HEK293 (cell line): ENCODE results near the gene CTBP1.
A peak's percentile ranks its signal among the peaks of the same experiment; 100 is the strongest.

Experiments used
- BCL11A ChIP-seq: fragments of 450-650 bp; formaldehyde crosslinking; IDR thresholded peaks from 2 replicates; pipeline ENCODE4 v1.5.1; 2016; ENCODE audit warnings: low read depth, missing biosample characterization, missing genetic modification characterization
- EGR2 ChIP-seq: fragments of 450-650 bp; formaldehyde crosslinking; IDR thresholded peaks from 2 replicates; pipeline ENCODE4 v1.5.1; 2016; ENCODE audit warnings: low read depth, missing biosample characterization, missing genetic modification characterization
- GLI2 ChIP-seq: fragments of 450-650 bp; formaldehyde crosslinking; IDR thresholded peaks from 2 replicates; pipeline ENCODE4; 2017; ENCODE audit warnings: missing biosample characterization, missing genetic modification characterization, low read depth, borderline replicate concordance
- GLIS1 ChIP-seq: fragments of 450-650 bp; formaldehyde crosslinking; IDR thresholded peaks from 2 replicates; pipeline ENCODE4 v1.5.1; 2016; ENCODE audit warnings: missing biosample characterization, missing genetic modification characterization
- GLIS2 ChIP-seq: fragments of 450-650 bp; formaldehyde crosslinking; IDR thresholded peaks from 2 replicates; pipeline ENCODE4 v1.5.1; 2016; ENCODE audit warnings: missing biosample characterization, missing genetic modification characterization
- KLF10 ChIP-seq: fragments of 450-650 bp; IDR thresholded peaks from 2 replicates; pipeline ENCODE4 v1.5.1; 2018; ENCODE audit warnings: missing biosample characterization, mild to moderate bottlenecking, missing genetic modification characterization
- KLF7 ChIP-seq: fragments of 450-650 bp; formaldehyde crosslinking; IDR thresholded peaks from 2 replicates; pipeline ENCODE4 v1.5.1; 2016; ENCODE audit warnings: missing biosample characterization, missing genetic modification characterization, borderline replicate concordance
- KLF8 ChIP-seq: fragments of 450-650 bp; formaldehyde crosslinking; IDR thresholded peaks from 2 replicates; pipeline ENCODE4 v1.5.1; 2016; ENCODE audit warnings: missing biosample characterization, missing genetic modification characterization
- KLF9 ChIP-seq: fragments of 450-650 bp; formaldehyde crosslinking; IDR thresholded peaks from 2 replicates; pipeline ENCODE4 v1.5.1; 2016; ENCODE audit warnings: missing biosample characterization, missing genetic modification characterization, low read depth
- MYNN ChIP-seq: fragments of 450-650 bp; formaldehyde crosslinking; IDR thresholded peaks from 2 replicates; pipeline ENCODE4 v1.5.1; 2016; ENCODE audit warnings: missing biosample characterization, missing genetic modification characterization, borderline replicate concordance
- OSR2 ChIP-seq: fragments of 450-650 bp; formaldehyde crosslinking; IDR thresholded peaks from 2 replicates; pipeline ENCODE4 v1.5.1; 2016; ENCODE audit warnings: missing biosample characterization, missing genetic modification characterization
- SETDB1 ChIP-seq: IDR thresholded peaks from one replicate; pipeline ENCODE4 v1.6.1; 2017; ENCODE audit warnings: mild to moderate bottlenecking, low read length, moderate library complexity, mixed read lengths; ENCODE audit not compliant: insufficient read length
- SP2 ChIP-seq: fragments of 450-650 bp; formaldehyde crosslinking; IDR thresholded peaks from 2 replicates; pipeline ENCODE4 v1.5.1; 2016; ENCODE audit warnings: missing biosample characterization, missing genetic modification characterization
- SP3 ChIP-seq: fragments of 450-650 bp; formaldehyde crosslinking; IDR thresholded peaks from 2 replicates; pipeline ENCODE4 v1.5.1; 2016; ENCODE audit warnings: missing biosample characterization, missing genetic modification characterization
- TRIM28 ChIP-seq: IDR thresholded peaks from 2 replicates; pipeline ENCODE4 v1.6.1; 2011; ENCODE audit warnings: low read length, control low read depth, borderline replicate concordance
- ZBTB20 ChIP-seq: fragments of 450-650 bp; formaldehyde crosslinking; IDR thresholded peaks from 2 replicates; pipeline ENCODE4 v1.5.1; 2016; ENCODE audit warnings: missing biosample characterization, missing genetic modification characterization
- ZBTB21 ChIP-seq: fragments of 450-650 bp; formaldehyde crosslinking; IDR thresholded peaks from 2 replicates; pipeline ENCODE4 v1.5.1; 2017; ENCODE audit warnings: missing biosample characterization, missing genetic modification characterization
- ZFP37 ChIP-seq: fragments of 450-650 bp; formaldehyde crosslinking; IDR thresholded peaks from 2 replicates; pipeline ENCODE4 v1.5.1; 2016; ENCODE audit warnings: missing biosample characterization, missing genetic modification characterization
- ZFP41 ChIP-seq: fragments of 450-650 bp; formaldehyde crosslinking; IDR thresholded peaks from 2 replicates; pipeline ENCODE4 v1.5.1; 2016; ENCODE audit warnings: missing biosample characterization, missing genetic modification characterization, borderline replicate concordance
- ZNF140 ChIP-seq: fragments of 450-650 bp; formaldehyde crosslinking; IDR thresholded peaks from 2 replicates; pipeline ENCODE4 v1.5.1; 2016; ENCODE audit warnings: missing biosample characterization, missing genetic modification characterization
- ZNF169 ChIP-seq: fragments of 450-650 bp; formaldehyde crosslinking; IDR thresholded peaks from 2 replicates; pipeline ENCODE4 v1.5.1; 2016; ENCODE audit warnings: missing biosample characterization, missing genetic modification characterization
- ZNF324 ChIP-seq: fragments of 450-650 bp; formaldehyde crosslinking; IDR thresholded peaks from 2 replicates; pipeline ENCODE4 v1.5.1; 2016; ENCODE audit warnings: missing biosample characterization, missing genetic modification characterization
- ZNF341 ChIP-seq: fragments of 450-650 bp; formaldehyde crosslinking; IDR thresholded peaks from 2 replicates; pipeline ENCODE4; 2016; ENCODE audit warnings: low read depth, missing biosample characterization, missing genetic modification characterization
- ZNF350 ChIP-seq: fragments of 450-650 bp; formaldehyde crosslinking; IDR thresholded peaks from 2 replicates; pipeline ENCODE4 v1.5.0; 2017; ENCODE audit warnings: missing biosample characterization, mild to moderate bottlenecking, missing genetic modification characterization
- ZNF449 ChIP-seq: fragments of 450-650 bp; formaldehyde crosslinking; IDR thresholded peaks from 2 replicates; pipeline ENCODE4 v1.5.1; 2017; ENCODE audit warnings: missing biosample characterization, mild to moderate bottlenecking, missing genetic modification characterization, moderate library complexity
- ZNF48 ChIP-seq: fragments of 450-650 bp; formaldehyde crosslinking; IDR thresholded peaks from 2 replicates; pipeline ENCODE4 v1.5.1; 2016; ENCODE audit warnings: missing biosample characterization, missing genetic modification characterization
- ZNF501 ChIP-seq: fragments of 450-650 bp; formaldehyde crosslinking; IDR thresholded peaks from 2 replicates; pipeline ENCODE4 v1.5.1; 2016; ENCODE audit warnings: missing biosample characterization, missing genetic modification characterization
- ZNF510 ChIP-seq: fragments of 450-650 bp; formaldehyde crosslinking; IDR thresholded peaks from 2 replicates; pipeline ENCODE4 v1.5.1; 2018; ENCODE audit warnings: mild to moderate bottlenecking, missing genetic modification characterization, missing biosample characterization; ENCODE audit not compliant: insufficient replicate concordance
- ZNF529 ChIP-seq: fragments of 450-650 bp; formaldehyde crosslinking; IDR thresholded peaks from 2 replicates; pipeline ENCODE4 v1.5.1; 2017; ENCODE audit warnings: missing genetic modification characterization, missing biosample characterization; ENCODE audit not compliant: insufficient replicate concordance
- ZNF544 ChIP-seq: fragments of 450-650 bp; formaldehyde crosslinking; IDR thresholded peaks from 2 replicates; pipeline ENCODE4 v1.5.0; 2017; ENCODE audit warnings: missing biosample characterization, missing genetic modification characterization
- ZNF76 ChIP-seq: fragments of 450-650 bp; formaldehyde crosslinking; IDR thresholded peaks from 2 replicates; pipeline ENCODE4; 2016; ENCODE audit warnings: low read depth, missing biosample characterization, missing genetic modification characterization, borderline replicate concordance
- ZNF777 ChIP-seq: fragments of 450-650 bp; formaldehyde crosslinking; IDR thresholded peaks from 2 replicates; pipeline ENCODE4 v1.5.1; 2017; ENCODE audit warnings: missing biosample characterization, missing genetic modification characterization, borderline replicate concordance
- ZNF843 ChIP-seq: fragments of 450-650 bp; formaldehyde crosslinking; IDR thresholded peaks from 2 replicates; pipeline ENCODE4 v1.5.1; 2016; ENCODE audit warnings: missing biosample characterization, missing genetic modification characterization
- TF ChIP-seq, protein P1 (sequence below): fragments of 450-650 bp; formaldehyde crosslinking; conservative IDR thresholded peaks from 2 replicates; pipeline ENCODE4 v1.5.1; 2016; ENCODE audit warnings: low read depth, missing biosample characterization, missing genetic modification characterization
- TF ChIP-seq, protein P2 (sequence below): fragments of 450-650 bp; formaldehyde crosslinking; IDR thresholded peaks from 2 replicates; pipeline ENCODE4 v1.5.1; 2016; ENCODE audit warnings: missing biosample characterization, missing genetic modification characterization

CTBP1 gene

GRCh38 chr4:1167244-1167949, 81.5 kb downstream of the CTBP1 start (continued):
- peak; percentile 33; the same call in 1 of the 2 replicates for TF ChIP-seq ZBTB20 (tag by site-specific recombination)
- TF ChIP-seq KLF8 (tag by site-specific recombination) = no peak; the same call in 1 of the 2 replicates
- no peak for TF ChIP-seq ZNF510
- 0 out of 2 replicates have a peak, but pooled peaks have one; percentile 48 for TF ChIP-seq ZNF843 (tag by site-specific recombination)
- TF ChIP-seq GLIS2 (tag by site-specific recombination) = peak; percentile 83; the same call in 1 of the 2 replicates
- 0 out of 2 replicates have a peak, but pooled peaks have one; percentile 39 for TF ChIP-seq KLF10 (tag by site-specific recombination)
- TF ChIP-seq ZNF48 (tag by site-specific recombination) = no peak
- TF ChIP-seq GLI2 = no peak
- peak; percentile 64; the same call in 1 of the 2 replicates for TF ChIP-seq BCL11A (tag by site-specific recombination)
- TF ChIP-seq SETDB1 = peak; percentile 41
- 0 out of 2 replicates have a peak, but pooled peaks have one; percentile 17 for TF ChIP-seq ZBTB21 (tag by site-specific recombination)
- TF ChIP-seq, protein P1, sequence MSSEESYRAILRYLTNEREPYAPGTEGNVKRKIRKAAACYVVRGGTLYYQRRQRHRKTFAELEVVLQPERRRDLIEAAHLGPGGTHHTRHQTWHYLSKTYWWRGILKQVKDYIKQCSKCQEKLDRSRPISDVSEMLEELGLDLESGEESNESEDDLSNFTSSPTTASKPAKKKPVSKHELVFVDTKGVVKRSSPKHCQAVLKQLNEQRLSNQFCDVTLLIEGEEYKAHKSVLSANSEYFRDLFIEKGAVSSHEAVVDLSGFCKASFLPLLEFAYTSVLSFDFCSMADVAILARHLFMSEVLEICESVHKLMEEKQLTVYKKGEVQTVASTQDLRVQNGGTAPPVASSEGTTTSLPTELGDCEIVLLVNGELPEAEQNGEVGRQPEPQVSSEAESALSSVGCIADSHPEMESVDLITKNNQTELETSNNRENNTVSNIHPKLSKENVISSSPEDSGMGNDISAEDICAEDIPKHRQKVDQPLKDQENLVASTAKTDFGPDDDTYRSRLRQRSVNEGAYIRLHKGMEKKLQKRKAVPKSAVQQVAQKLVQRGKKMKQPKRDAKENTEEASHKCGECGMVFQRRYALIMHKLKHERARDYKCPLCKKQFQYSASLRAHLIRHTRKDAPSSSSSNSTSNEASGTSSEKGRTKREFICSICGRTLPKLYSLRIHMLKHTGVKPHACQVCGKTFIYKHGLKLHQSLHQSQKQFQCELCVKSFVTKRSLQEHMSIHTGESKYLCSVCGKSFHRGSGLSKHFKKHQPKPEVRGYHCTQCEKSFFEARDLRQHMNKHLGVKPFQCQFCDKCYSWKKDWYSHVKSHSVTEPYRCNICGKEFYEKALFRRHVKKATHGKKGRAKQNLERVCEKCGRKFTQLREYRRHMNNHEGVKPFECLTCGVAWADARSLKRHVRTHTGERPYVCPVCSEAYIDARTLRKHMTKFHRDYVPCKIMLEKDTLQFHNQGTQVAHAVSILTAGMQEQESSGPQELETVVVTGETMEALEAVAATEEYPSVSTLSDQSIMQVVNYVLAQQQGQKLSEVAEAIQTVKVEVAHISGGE (tag by site-specific recombination) = no peak
- no peak for TF ChIP-seq ZNF350
- TF ChIP-seq ZFP37 (tag by site-specific recombination) = peak; percentile 62; the same call in 1 of the 2 replicates
- TF ChIP-seq KLF9 (tag by site-specific recombination) = peak; percentile 97
- TF ChIP-seq TRIM28 = peak; percentile 60; the same call in 1 of the 2 replicates
- TF ChIP-seq ZNF544 (tag by site-specific recombination) = no peak
- TF ChIP-seq ZNF501 = 0 out of 2 replicates have a peak, but pooled peaks have one; percentile 43
- TF ChIP-seq KLF7 (tag by site-specific recombination) = no peak
- peak; percentile 33; the same call in 1 of the 2 replicates for TF ChIP-seq GLIS1
- TF ChIP-seq ZNF324 (tag by site-specific recombination) = 0 out of 2 replicates have a peak, but pooled peaks have one; percentile 57
- TF ChIP-seq MYNN (tag by site-specific recombination) = peak; percentile 85
- no peak for TF ChIP-seq ZNF529 (tag by site-specific recombination)
- no peak for TF ChIP-seq ZNF140 (tag by site-specific recombination)
- peak; percentile 48; the same call in 1 of the 2 replicates for TF ChIP-seq ZNF76 (tag by site-specific recombination)
- TF ChIP-seq SP2 (tag by site-specific recombination) = peak; percentile 55
- TF ChIP-seq ZNF777 (tag by site-specific recombination) = 0 out of 2 replicates have a peak, but pooled peaks have one; percentile 50
- TF ChIP-seq SP3 (tag by site-specific recombination) = peak; percentile 73
- TF ChIP-seq OSR2 (tag by site-specific recombination) = no peak
- no peak for TF ChIP-seq ZNF449
- TF ChIP-seq ZNF169 = no peak
- 0 out of 2 replicates have a peak, but pooled peaks have one; percentile 15 for TF ChIP-seq EGR2
- no peak for TF ChIP-seq ZFP41 (tag by site-specific recombination)
- TF ChIP-seq, protein P2, sequence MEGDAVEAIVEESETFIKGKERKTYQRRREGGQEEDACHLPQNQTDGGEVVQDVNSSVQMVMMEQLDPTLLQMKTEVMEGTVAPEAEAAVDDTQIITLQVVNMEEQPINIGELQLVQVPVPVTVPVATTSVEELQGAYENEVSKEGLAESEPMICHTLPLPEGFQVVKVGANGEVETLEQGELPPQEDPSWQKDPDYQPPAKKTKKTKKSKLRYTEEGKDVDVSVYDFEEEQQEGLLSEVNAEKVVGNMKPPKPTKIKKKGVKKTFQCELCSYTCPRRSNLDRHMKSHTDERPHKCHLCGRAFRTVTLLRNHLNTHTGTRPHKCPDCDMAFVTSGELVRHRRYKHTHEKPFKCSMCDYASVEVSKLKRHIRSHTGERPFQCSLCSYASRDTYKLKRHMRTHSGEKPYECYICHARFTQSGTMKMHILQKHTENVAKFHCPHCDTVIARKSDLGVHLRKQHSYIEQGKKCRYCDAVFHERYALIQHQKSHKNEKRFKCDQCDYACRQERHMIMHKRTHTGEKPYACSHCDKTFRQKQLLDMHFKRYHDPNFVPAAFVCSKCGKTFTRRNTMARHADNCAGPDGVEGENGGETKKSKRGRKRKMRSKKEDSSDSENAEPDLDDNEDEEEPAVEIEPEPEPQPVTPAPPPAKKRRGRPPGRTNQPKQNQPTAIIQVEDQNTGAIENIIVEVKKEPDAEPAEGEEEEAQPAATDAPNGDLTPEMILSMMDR (tag by site-specific recombination) = peak; percentile 87
- peak; percentile 60; the same call in 1 of the 2 replicates for TF ChIP-seq ZNF341 (tag by site-specific recombination)
